Heart right ventricle (tissue), 16 donors: ENCODE measurements around the gene RTN4IP1. TPM values are rescaled to one million over a fixed set of nuclear protein-coding genes. Genes with fewer than 3 reads are reported as not detected.

Source experiments
- ATAC-seq, 8 donors: fragments of 200-7000 bp; cut with Tn5 transposase; one replicate each; pipeline ENCODE4 v1.9.1; 2020; ENCODE audit warnings: mild to moderate bottlenecking in 8 of 8, moderate library complexity in 8 of 8, moderate number of reproducible peaks in 1 of 8
- DNase-seq, 2 donors: peaks; one replicate each; pipeline ENCODE4 v3.0.0-alpha.2; 2020
- H3K27ac ChIP-seq, 10 donors: fragments of 200-600 bp; sonication (generic) in 2 of 10; one replicate each; pipeline versions ENCODE4 v1.5.0 to v1.8.0; 2020 to 2022; ENCODE audit warnings: mild to moderate bottlenecking in 3 of 10
- H3K27me3 ChIP-seq, 7 donors: fragments of 200-600 bp; one replicate each; pipeline ENCODE4 v1.8.0; 2021 to 2022; ENCODE audit warnings: mild to moderate bottlenecking in 2 of 7
- H3K36me3 ChIP-seq, 9 donors: fragments of 200-600 bp; sonication (generic) in 1 of 9; one replicate each; pipeline versions ENCODE4 v1.5.0 to v1.8.0; 2020 to 2022; ENCODE audit warnings: mild to moderate bottlenecking in 2 of 9
- H3K4me1 ChIP-seq, 9 donors: fragments of 200-600 bp; sonication (generic) in 1 of 9; one replicate each; pipeline versions ENCODE4 v1.5.0 to v1.8.0; 2020 to 2022; ENCODE audit warnings: mild to moderate bottlenecking in 4 of 9
- H3K4me3 ChIP-seq, 10 donors: fragments of 200-600 bp; sonication (generic) in 2 of 10; one replicate each; pipeline versions ENCODE4 v1.5.0 to v1.8.0; 2020 to 2022; ENCODE audit warnings: mild to moderate bottlenecking in 7 of 10, moderate library complexity in 2 of 10
- H3K9me3 ChIP-seq, 11 donors: fragments of 200-600 bp in 10 of 11; sonication (generic) in 2 of 11; one replicate each; pipeline versions ENCODE4 v1.5.0 to v1.8.0; 2013 to 2022; ENCODE audit warnings: mild to moderate bottlenecking in 2 of 11, control low read depth in 1 of 11, moderate library complexity in 1 of 11
- WGBS, 2 donors: extraction: QIAGEN DNeasy Blood & Tissue Kit; methylation state at CpG; one replicate each; pipeline ENCODE4 v1.1.7; 2013; ENCODE audit warnings: inconsistent platforms in 1 of 2; 5-methylcytosine and 5-hydroxymethylcytosine counted together
- intact Hi-C, 10 donors: fragments of 100-400 bp; cut with DNase I; formaldehyde crosslinking; loops; one replicate each; pipeline versions ENCODE4 v1.11.1 to v1.14.2; 2022
- polyA plus RNA-seq, 2 donors: library from polyadenylated mRNA; stranded (reverse); fragments of 200-250 nt; gene quantifications; one replicate each; pipeline ENCODE4 v1.2.3, GENCODE V29; 2013
- total RNA-seq, 10 donors: library from RNA; stranded (reverse); fragmentation: NEBNext Ultra II Directional in 3 of 10; extraction: Animal tissue kit (Norgen Biotek cat#: 25700) in 3 of 10; gene quantifications; one replicate each; pipeline versions ENCODE4 v1.2.1 to v1.2.4, GENCODE V29; 2021 to 2023
- TF ChIP-seq, protein P1 (sequence below), 9 donors: fragments of 200-600 bp; sonication (generic) in 2 of 9; IDR thresholded peaks; one replicate each; pipeline versions ENCODE4 v1.5.0 to v1.8.0; 2021 to 2022; ENCODE audit warnings: antibody characterized with exemption in 9 of 9, mild to moderate bottlenecking in 5 of 9, moderate library complexity in 1 of 9
- donor health status: Arrhythmogenic right ventricular cardiomyopathy.
- donor health status: ischemic (EF 13 %, LVEDD 7.1; RV severe dilation, severe dysfunction).
- donor health status: healthy with polysubstance abuse.
- donor health status: DM: no; HTN: yes; CAD: no.
- donor health status: DM: no; HTN: no; CAD: no.
- donor health status: ischemic (EF 25% LVEDD 6.9; RV normal size, moderate dysfunction).
- donor health status: ischemic (EF 25% LVEDD 5.7; RV mildly dilated, moderate dysfunction).
- donor health status: healthy.
- donor health status: DM: yes; HTN: yes; CAD: no.
- donor health status: Ischemic cardiomyopathy.
- donor health status: ischemic (EF 35%, LVEDD 5.7; RV mildly dilated, moderate dysfunction).
- donor health status: nonischemic (EF 11% LVEDD 7.7; RV severe dilation, severe dysfunction).
- donor health status: DM: yes; HTN: yes; CAD: no.
- donor health status: PGD.
- donor health status: ischemic (EF 29% LVEDD 5.4; RV normal size, mild dysfunction).
- donor health status: nonischemic (EF 23%, LVEDD 6.1; RV moderate dilation, normal function).

RTN4IP1 gene
- total and polyA plus RNA-seq, 12 donors = 8.8 to 23.3 (median 15.5) TPM

DNA sequence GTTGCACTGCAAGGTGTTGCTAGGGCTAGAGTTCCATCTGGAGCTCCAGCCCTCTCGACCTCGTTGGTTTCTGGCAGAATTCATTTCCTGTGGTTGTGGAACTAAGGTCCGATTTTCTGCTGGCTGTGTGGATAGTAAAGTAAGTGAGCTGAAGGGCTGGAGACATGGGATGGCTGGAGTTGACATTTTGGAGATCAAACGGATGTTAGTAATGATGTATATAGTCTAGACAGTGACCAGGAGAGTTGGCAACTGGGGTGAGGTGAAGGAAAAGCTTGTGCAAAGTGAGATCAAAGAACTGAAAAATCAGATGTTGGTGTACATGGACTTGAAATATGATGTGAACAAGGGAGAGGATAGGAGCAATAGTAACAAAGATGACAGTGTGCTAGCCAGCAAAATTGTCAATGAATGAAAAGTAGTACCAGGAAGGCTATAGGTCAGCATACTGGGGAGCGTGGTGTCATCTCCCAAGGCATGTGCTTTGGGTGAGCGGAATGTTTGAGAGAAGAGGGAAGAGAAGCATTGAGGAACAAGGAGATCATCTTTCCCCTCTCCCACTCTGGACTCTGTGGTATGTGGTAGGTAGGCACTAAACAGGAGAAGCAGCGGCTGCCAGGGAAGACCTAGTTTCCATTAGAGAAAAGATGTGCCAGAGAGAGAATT lies 7.9 kb upstream of the RTN4IP1 start:
- DNase-seq (no peak), ATAC-seq (peak in 2 of 8 donors; percentile 24 to 37)
- TF ChIP-seq, protein P1, sequence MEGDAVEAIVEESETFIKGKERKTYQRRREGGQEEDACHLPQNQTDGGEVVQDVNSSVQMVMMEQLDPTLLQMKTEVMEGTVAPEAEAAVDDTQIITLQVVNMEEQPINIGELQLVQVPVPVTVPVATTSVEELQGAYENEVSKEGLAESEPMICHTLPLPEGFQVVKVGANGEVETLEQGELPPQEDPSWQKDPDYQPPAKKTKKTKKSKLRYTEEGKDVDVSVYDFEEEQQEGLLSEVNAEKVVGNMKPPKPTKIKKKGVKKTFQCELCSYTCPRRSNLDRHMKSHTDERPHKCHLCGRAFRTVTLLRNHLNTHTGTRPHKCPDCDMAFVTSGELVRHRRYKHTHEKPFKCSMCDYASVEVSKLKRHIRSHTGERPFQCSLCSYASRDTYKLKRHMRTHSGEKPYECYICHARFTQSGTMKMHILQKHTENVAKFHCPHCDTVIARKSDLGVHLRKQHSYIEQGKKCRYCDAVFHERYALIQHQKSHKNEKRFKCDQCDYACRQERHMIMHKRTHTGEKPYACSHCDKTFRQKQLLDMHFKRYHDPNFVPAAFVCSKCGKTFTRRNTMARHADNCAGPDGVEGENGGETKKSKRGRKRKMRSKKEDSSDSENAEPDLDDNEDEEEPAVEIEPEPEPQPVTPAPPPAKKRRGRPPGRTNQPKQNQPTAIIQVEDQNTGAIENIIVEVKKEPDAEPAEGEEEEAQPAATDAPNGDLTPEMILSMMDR (IDR thresholded peaks at IDR 0.05) = no peak
- Histone ChIP-seq H3K27me3 (no peaks in the 10 kb centered on the region), H3K27ac (peak overlapping the region in 1 of 10 donors; percentile 59), H3K4me1 (peaks cover 0 to 33% (median 0%) of the 10 kb centered on the region in 9 donors), H3K36me3 (peaks cover 0 to 23% (median 8%) of the 10 kb centered on the region in 9 donors), H3K9me3 (no peaks in the 10 kb centered on the region), H3K4me3 (no peak overlapping the region)
- WGBS, 2 donors = 70 to 71% methylated on average over 7 of the region's 7 CpGs
- intact Hi-C loops = no loop called here

DNA sequence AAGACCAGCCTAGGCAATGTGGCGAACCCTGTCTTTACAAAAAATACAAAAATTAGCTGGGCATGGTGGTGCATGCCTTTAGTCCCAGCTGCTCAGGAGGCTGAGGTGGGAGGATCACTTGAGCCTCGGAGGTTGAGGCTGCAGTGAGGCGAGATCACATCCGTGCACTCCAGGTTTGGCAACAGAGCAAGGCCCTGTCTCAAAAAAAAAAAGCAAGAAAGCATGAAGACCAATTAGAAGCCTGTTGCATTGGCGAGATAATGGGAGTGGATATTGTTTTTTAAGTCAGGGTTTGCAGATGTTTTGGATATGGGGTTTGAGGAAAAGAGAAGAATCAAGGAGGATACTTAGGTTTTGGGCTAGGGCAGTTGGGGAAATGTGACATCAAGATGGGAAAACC lies 5.3 kb upstream of the RTN4IP1 start:
- no peak for DNase-seq
- 96 to 97% methylated on average over 5 of the region's 5 CpGs for WGBS, 2 donors
- H3K4me1 ChIP-seq = peaks cover 0 to 48% (median 11%) of the 10 kb centered on the region in 9 donors
- no peaks in the 10 kb centered on the region for H3K27me3 ChIP-seq
- no peak for ATAC-seq
- H3K4me3 ChIP-seq = no peak overlapping the region
- H3K36me3 ChIP-seq = no peaks in the 10 kb centered on the region
- no peaks in the 10 kb centered on the region for H3K9me3 ChIP-seq
- TF ChIP-seq, protein P1 (IDR thresholded peaks at IDR 0.05) = no peak
- H3K27ac ChIP-seq = no peak overlapping the region
- intact Hi-C loops = no loop called here

DNA sequence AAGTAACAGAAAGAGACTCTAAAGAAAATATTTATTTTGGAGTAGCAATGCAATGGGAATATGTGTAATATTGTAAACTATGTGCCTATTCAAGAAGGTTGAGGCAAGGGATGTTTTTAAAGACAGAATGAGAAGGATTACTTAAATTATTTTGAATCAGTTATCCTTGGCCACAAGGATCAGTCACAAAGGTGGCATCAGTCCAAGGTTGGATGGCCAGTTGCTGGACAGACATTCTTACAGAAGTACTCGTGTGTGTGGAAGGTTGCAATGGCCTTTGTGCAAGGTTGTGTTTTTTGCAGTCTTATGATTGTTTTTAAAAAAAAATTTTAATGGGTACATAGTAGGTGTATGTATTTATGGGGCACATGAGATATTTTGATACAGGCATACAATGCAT lies 2.0 kb upstream of the RTN4IP1 start:
- H3K27me3 ChIP-seq = no peaks in the 10 kb centered on the region
- no peak for DNase-seq
- WGBS, 2 donors = 39 to 47% methylated on average over 1 of the region's 1 CpG
- no peak for ATAC-seq
- intact Hi-C loops = no loop called here
- TF ChIP-seq, protein P1 (IDR thresholded peaks at IDR 0.05) = no peak
- no peak overlapping the region for H3K4me3 ChIP-seq
- H3K36me3 ChIP-seq = no peaks in the 10 kb centered on the region
- no peak overlapping the region for H3K27ac ChIP-seq
- peaks cover 0 to 31% (median 19%) of the 10 kb centered on the region in 9 donors for H3K4me1 ChIP-seq
- no peaks in the 10 kb centered on the region for H3K9me3 ChIP-seq

DNA sequence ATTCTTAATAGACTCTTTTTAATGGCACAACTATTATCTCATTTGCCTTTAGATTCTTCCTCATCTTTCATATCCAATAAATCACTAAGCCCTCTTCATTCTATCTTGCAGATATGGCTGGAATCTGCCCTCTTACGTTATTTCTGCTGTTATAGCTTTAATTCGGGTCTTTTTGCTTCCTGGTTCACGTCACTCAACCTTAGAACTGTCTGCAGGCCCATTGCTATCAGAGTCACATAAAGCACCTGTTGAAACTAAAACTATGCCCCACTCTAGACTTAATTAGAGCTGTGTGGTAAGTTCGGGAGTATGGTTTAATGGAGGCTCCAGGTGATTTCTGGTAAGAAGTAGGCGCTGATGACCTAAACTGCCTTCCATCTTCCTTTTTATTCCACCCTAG lies 1.1 kb upstream of the RTN4IP1 start:
- peak overlapping the region in 9 of 10 donors; percentile 61 to 96 (median 82) for H3K4me3 ChIP-seq
- TF ChIP-seq, protein P1 (IDR thresholded peaks at IDR 0.05) = no peak
- peaks cover 0 to 29% (median 19%) of the 10 kb centered on the region in 9 donors for H3K4me1 ChIP-seq
- no peaks in the 10 kb centered on the region for H3K9me3 ChIP-seq
- ATAC-seq (no peak), DNase-seq (no peak)
- intact Hi-C loops = no loop called here
- 34 to 46% methylated on average over 5 of the region's 5 CpGs for WGBS, 2 donors
- no peaks in the 10 kb centered on the region for H3K27me3 ChIP-seq
- H3K27ac ChIP-seq = peak overlapping the region in 1 of 10 donors; percentile 90
- H3K36me3 ChIP-seq = no peaks in the 10 kb centered on the region
